Activated CD8-positive, alpha-beta T cell treated with anti-CD3 and anti-CD28 coated beads for 36 hours (primary cell): Measurements from ENCODE around the gene SERINC1. TPM values are rescaled to one million over a fixed set of nuclear protein-coding genes. Genes with fewer than 3 reads are reported as not detected.
A peak's percentile ranks its signal among the peaks of the same experiment; 100 is the strongest.
"Not testable (repeated sequence)": the region's sequence is repeated elsewhere in the genome, so short reads cannot be mapped to it uniquely, and the experiment has no call there.

Experiments used
- ATAC-seq: fragments of 200-7000 bp; cut with Tn5 transposase; one replicate; pipeline ENCODE4 v1.10.0; 2021; ENCODE audit warnings: mild to moderate bottlenecking, moderate library complexity
- CTCF ChIA-PET: fragments of 350-600 bp; sonication (Branson Sonifier 250); formaldehyde crosslinking; loops from one replicate; lab custom pipeline; 2021; ENCODE audit warnings: antibody characterized with exemption; lab: Charles Lee
- POLR2A ChIA-PET: fragments of 350-600 bp; sonication (Branson Sonifier 250); formaldehyde crosslinking; loops from one replicate; lab custom pipeline; 2021; ENCODE audit warnings: antibody characterized with exemption; lab: Charles Lee
- DNase-seq: peaks from one replicate; pipeline ENCODE4 v3.0.0-alpha.2; 2020
- H3K27ac Mint-ChIP-seq: one replicate; pipeline ENCODE4 v1.8.0; 2021; ENCODE audit warnings: mild to moderate bottlenecking, mixed read lengths
- H3K27me3 Mint-ChIP-seq: one replicate; pipeline ENCODE4 v1.8.0; 2021; ENCODE audit warnings: mixed read lengths
- H3K36me3 Mint-ChIP-seq: one replicate; pipeline ENCODE4 v1.8.0; 2021; ENCODE audit warnings: low read depth, mixed read lengths
- H3K4me1 Mint-ChIP-seq: one replicate; pipeline ENCODE4 v1.8.0; 2021; ENCODE audit warnings: low read depth, mixed read lengths
- H3K4me3 Mint-ChIP-seq: one replicate; pipeline ENCODE4 v1.8.0; 2021; ENCODE audit warnings: mild to moderate bottlenecking, moderate library complexity, mixed read lengths
- H3K9me3 Mint-ChIP-seq: one replicate; pipeline ENCODE4 v1.8.0; 2021; ENCODE audit warnings: mixed read lengths
- CTCF ChIP-seq: fragments of 200-600 bp; IDR thresholded peaks from one replicate; pipeline ENCODE4 v1.8.0; 2022; ENCODE audit warnings: antibody characterized with exemption, mild to moderate bottlenecking
- intact Hi-C: fragments of 100-400 bp; cut with micrococcal nuclease; formaldehyde crosslinking; loops from one replicate; pipeline ENCODE4 v1.10.0; 2022
- total RNA-seq, 2 experiments: library from RNA; stranded (reverse); gene quantifications; one replicate each; pipeline ENCODE4 v1.2.3, GENCODE V29; 2021

The SERINC1 gene
- total RNA-seq, 2 experiments from 2014 or later: 40.2 to 40.5 TPM

DNA sequence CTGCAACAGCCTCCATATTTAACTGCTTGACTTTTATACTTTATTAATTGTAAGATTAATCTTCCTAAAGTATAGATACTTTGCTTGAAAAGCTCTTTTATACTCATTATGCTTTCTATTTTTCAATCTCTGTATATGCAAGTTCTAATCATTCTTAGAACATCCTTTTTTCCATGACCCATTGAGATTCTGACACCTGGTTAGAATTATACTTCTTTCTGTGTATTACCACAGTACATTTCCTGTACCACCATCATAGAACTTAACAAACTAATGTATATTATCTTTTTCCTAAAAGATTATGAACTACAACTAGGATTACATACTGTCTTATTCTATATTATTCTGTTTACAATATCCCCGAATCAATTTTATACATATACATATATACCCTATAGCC, 13.5 kb downstream of the SERINC1 start:
- ATAC-seq (peak; percentile 78), DNase-seq (no peak)
- intact Hi-C loops: no loop called here
- TF ChIP-seq CTCF: no peak
- Mint-ChIP-seq H3K27ac (peak overlapping the region; percentile 89), H3K27me3 (no peaks in the 10 kb centered on the region), H3K36me3 (peaks cover 34% of the 10 kb centered on the region), H3K4me1 (peaks cover 72% of the 10 kb centered on the region), H3K9me3 (no peaks in the 10 kb centered on the region), H3K4me3 (no peak overlapping the region)
- ChIA-PET CTCF (no interaction called here), POLR2A (interaction anchor here (2.5 to 4.3 kb wide), 2 partner anchors 13 to 19 kb away, joined by 10 to 19 read pairs; partner anchors contain the start of gene SERINC1)

DNA sequence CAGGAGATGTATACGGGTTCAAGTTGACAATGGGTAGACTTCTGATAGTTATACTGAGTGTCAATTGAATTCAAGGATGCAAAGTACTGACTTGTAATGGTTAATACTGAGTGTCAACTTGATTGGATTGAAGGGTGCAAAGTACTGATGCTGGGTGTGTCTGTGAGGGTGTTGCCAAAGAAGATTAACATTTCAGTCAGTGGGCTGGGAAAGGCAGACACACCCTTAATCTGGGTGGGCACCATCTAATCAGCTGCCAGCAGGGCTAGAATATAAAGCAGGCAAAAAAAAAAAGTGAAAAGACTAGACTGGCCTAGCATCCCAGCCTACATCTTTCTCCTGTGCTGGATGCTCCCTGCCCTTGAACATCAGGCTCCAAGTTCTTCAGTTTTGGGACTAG, 16.5 kb downstream of the SERINC1 start:
- H3K4me1 Mint-ChIP-seq: peaks cover 47% of the 10 kb centered on the region
- peaks cover 43% of the 10 kb centered on the region for H3K36me3 Mint-ChIP-seq
- H3K4me3 Mint-ChIP-seq, H3K27me3 Mint-ChIP-seq, POLR2A ChIA-PET, H3K9me3 Mint-ChIP-seq, DNase-seq, intact Hi-C loops, ATAC-seq: not testable (repeated sequence)
- CTCF ChIA-PET: interaction anchor here (1.2 to 1.8 kb wide), 2 partner anchors 30 to 37 kb away, joined by 4 to 6 read pairs; no protein-coding TSS in a partner anchor
- peak overlapping the region; percentile 65 for H3K27ac Mint-ChIP-seq

GRCh38 chr6:122454673-122455072, 16.9 kb downstream of the SERINC1 start:
- ATAC-seq (no peak), DNase-seq (no peak)
- peaks cover 43% of the 10 kb centered on the region for H3K36me3 Mint-ChIP-seq
- no peaks in the 10 kb centered on the region for H3K27me3 Mint-ChIP-seq
- TF ChIP-seq CTCF: no peak
- H3K27ac Mint-ChIP-seq: peak overlapping the region; percentile 65
- peaks cover 45% of the 10 kb centered on the region for H3K4me1 Mint-ChIP-seq
- ChIA-PET CTCF (interaction anchor here (1.1 to 1.8 kb wide), 3 partner anchors 22 to 38 kb away, joined by 4 to 6 read pairs (median 5); no protein-coding TSS in a partner anchor), POLR2A (no interaction called here)
- no peak overlapping the region for H3K4me3 Mint-ChIP-seq
- intact Hi-C loops: no loop called here
- no peaks in the 10 kb centered on the region for H3K9me3 Mint-ChIP-seq

DNA sequence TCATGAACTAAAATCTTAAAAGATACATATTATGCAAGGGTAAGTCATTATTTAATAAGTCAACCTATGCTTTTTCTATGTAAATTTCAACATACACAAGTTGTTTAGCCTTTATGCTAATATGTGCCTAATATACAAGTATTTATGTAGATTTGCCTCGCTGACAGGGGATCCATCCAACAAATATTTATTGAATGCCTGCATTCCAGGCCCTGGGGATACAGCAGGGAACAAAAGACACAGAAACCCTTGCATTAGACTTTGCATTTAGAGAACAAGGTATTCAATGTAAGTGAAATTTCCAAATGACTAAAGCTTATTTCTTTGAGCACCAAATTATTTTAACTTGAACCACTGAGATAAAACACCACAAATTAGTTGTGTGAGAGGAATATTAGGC, 19.1 kb downstream of the SERINC1 start:
- Mint-ChIP-seq H3K36me3 (peaks cover 41% of the 10 kb centered on the region), H3K9me3 (no peaks in the 10 kb centered on the region), H3K27ac (no peak overlapping the region), H3K4me1 (peaks cover 28% of the 10 kb centered on the region), H3K4me3 (no peak overlapping the region), H3K27me3 (no peaks in the 10 kb centered on the region)
- TF ChIP-seq CTCF: no peak
- no peak for DNase-seq
- CTCF ChIA-PET: no interaction called here
- no peak for ATAC-seq
- intact Hi-C loops: no loop called here
- POLR2A ChIA-PET: interaction anchor here (1.3 kb wide), 1 partner anchor 34 kb away, joined by 3 read pairs; no protein-coding TSS in a partner anchor

DNA sequence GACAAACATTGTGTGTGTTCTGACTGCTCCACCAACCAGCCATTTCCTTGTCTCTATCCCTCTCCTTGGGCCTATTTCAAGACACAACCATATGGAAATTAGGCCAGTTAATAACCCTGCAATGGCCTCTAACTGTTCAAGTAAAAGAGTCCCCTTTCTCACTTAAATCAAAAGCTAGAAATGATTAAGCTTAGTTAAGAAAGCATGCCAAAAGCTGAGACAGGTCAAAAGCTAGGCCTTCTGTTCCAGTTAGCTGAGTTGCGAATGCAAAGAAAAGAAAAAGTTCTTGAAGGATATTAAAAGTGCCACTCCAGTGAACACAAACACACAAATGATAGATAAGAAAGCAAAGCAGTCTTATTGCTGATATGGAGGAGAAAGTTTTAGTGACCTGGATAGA, 22.5 kb downstream of the SERINC1 start:
- ChIA-PET CTCF (no interaction called here), POLR2A (interaction anchor here (0.8 kb wide), 1 partner anchor 17 kb away, joined by 5 read pairs; no protein-coding TSS in a partner anchor)
- Mint-ChIP-seq H3K4me3 (no peak overlapping the region), H3K9me3 (no peaks in the 10 kb centered on the region), H3K27ac (peak overlapping the region; percentile 31), H3K27me3 (no peaks in the 10 kb centered on the region), H3K36me3 (peaks cover 41% of the 10 kb centered on the region), H3K4me1 (peaks cover 11% of the 10 kb centered on the region)
- no peak for TF ChIP-seq CTCF
- DNase-seq (no peak), ATAC-seq (no peak)
- intact Hi-C loops: no loop called here
